B cell (primary cell): Measurements from ENCODE around the gene THSD4. TPM values are rescaled to one million over a fixed set of nuclear protein-coding genes. Genes with fewer than 3 reads are reported as not detected.

Experiments
- ATAC-seq: fragments of 200-7000 bp; cut with Tn5 transposase; one replicate; pipeline ENCODE4 v1.10.0; 2021; ENCODE audit warnings: low read depth, mild to moderate bottlenecking, moderate number of reproducible peaks, moderate library complexity
- CTCF ChIA-PET: fragments of 350-600 bp; sonication (Branson Sonifier 250); formaldehyde crosslinking; loops from one replicate; lab custom pipeline; 2021; ENCODE audit warnings: antibody characterized with exemption, inconsistent platforms; lab: Charles Lee
- POLR2A ChIA-PET: fragments of 350-600 bp; sonication (Branson Sonifier 250); formaldehyde crosslinking; loops from one replicate; lab custom pipeline; 2021; ENCODE audit warnings: antibody characterized with exemption; lab: Charles Lee
- DNase-seq: peaks from one replicate; pipeline ENCODE4 v3.0.0; 2013
- H2AFZ ChIP-seq: 2 replicates; pipeline ENCODE4 v1.6.1; 2012; ENCODE audit warnings: mild to moderate bottlenecking, low read depth, low read length; ENCODE audit not compliant: insufficient read depth, poor library complexity, severe bottlenecking
- H3K27ac ChIP-seq, 2 donors: 1 replicate in 1 of 2; 2 replicates in 1 of 2; pipeline ENCODE4 v1.5.1; 2012 to 2013; ENCODE audit warnings: low read length in 2 of 2, mild to moderate bottlenecking in 2 of 2, moderate library complexity in 1 of 2
- H3K27me3 ChIP-seq, 4 experiments: fragments of 200-600 bp in 1 of 4; sonication (generic) in 1 of 4; replicated peaks in 1 of 4; 1 replicate in 2 of 4; 2 replicates in 2 of 4; pipeline versions ENCODE4 v1.6.1 to v1.7.0; 2013 to 2016; ENCODE audit warnings: low read length in 3 of 4, mild to moderate bottlenecking in 2 of 4, mixed read lengths in 1 of 4, moderate library complexity in 1 of 4; ENCODE audit not compliant: insufficient read depth in 4 of 4, control insufficient read depth in 3 of 4; ENCODE audit errors: control extremely low read depth in 1 of 4
- H3K36me3 ChIP-seq, 2 experiments: replicated peaks in 1 of 2; 1 replicate in 1 of 2; 2 replicates in 1 of 2; pipeline versions ENCODE4 v1.6.1 to v1.7.1; 2013; ENCODE audit warnings: low read length in 1 of 2; ENCODE audit not compliant: insufficient read depth in 2 of 2, control insufficient read depth in 1 of 2; ENCODE audit errors: control extremely low read depth in 1 of 2, extremely low read depth in 1 of 2
- H3K4me1 ChIP-seq, 2 donors: fragments of 200-600 bp in 1 of 2; sonication (generic) in 1 of 2; 1 replicate in 1 of 2; 2 replicates in 1 of 2; pipeline versions ENCODE4 v1.5.1 to v1.6.1; 2013 to 2017; ENCODE audit warnings: low read length in 2 of 2; ENCODE audit not compliant: control insufficient read depth in 2 of 2, insufficient read depth in 2 of 2
- H3K4me2 ChIP-seq: replicated peaks from 2 replicates; pipeline ENCODE3; 2012; ENCODE audit warnings: mild to moderate bottlenecking, low read depth, low read length; ENCODE audit not compliant: poor library complexity, severe bottlenecking
- H3K4me3 ChIP-seq, 5 experiments: fragments of 200-600 bp in 1 of 5; sonication (generic) in 1 of 5; 1 replicate in 3 of 5; 2 replicates in 2 of 5; pipeline versions ENCODE4 v1.5.1 to v1.7.0; 2011 to 2016; ENCODE audit warnings: low read length in 4 of 5, mild to moderate bottlenecking in 4 of 5, low read depth in 2 of 5, control low read depth in 1 of 5, moderate library complexity in 1 of 5; ENCODE audit not compliant: insufficient read depth in 1 of 5; ENCODE audit errors: control extremely low read depth in 1 of 5, extremely low read depth in 1 of 5
- H3K79me2 ChIP-seq: fragments of 200-600 bp; sonication (generic); one replicate; pipeline ENCODE4 v1.6.0; 2016; ENCODE audit warnings: low read length; ENCODE audit not compliant: control insufficient read depth, insufficient read depth
- H3K9ac ChIP-seq: fragments of 200-600 bp; sonication (generic); 2 replicates; pipeline ENCODE4 v1.6.1; 2017; ENCODE audit warnings: mild to moderate bottlenecking, low read length, moderate library complexity
- H3K9me3 ChIP-seq, 3 donors: one replicate each; pipeline versions ENCODE4 v1.6.1 to v1.7.1; 2013; ENCODE audit warnings: low read length in 2 of 3; ENCODE audit not compliant: control insufficient read depth in 2 of 3, insufficient read depth in 1 of 3; ENCODE audit errors: control extremely low read depth in 1 of 3
- H4K20me1 ChIP-seq: 2 replicates; pipeline ENCODE4 v1.6.0; 2012; ENCODE audit warnings: mild to moderate bottlenecking, low read length; ENCODE audit not compliant: insufficient read depth, control insufficient read depth, poor library complexity, severe bottlenecking
- H3K27ac Mint-ChIP-seq: one replicate; pipeline ENCODE4 v1.8.0; 2021; ENCODE audit warnings: mixed read lengths
- H3K27me3 Mint-ChIP-seq: one replicate; pipeline ENCODE4 v1.8.0; 2021; ENCODE audit warnings: mixed read lengths
- H3K4me1 Mint-ChIP-seq: one replicate; pipeline ENCODE4 v1.8.0; 2021; ENCODE audit warnings: mixed read lengths
- H3K4me3 Mint-ChIP-seq: one replicate; pipeline ENCODE4 v1.8.0; 2021; ENCODE audit warnings: mixed read lengths
- H3K9me3 Mint-ChIP-seq: one replicate; pipeline ENCODE4 v1.8.0; 2022; ENCODE audit warnings: mixed read lengths; ENCODE audit not compliant: insufficient read depth
- CTCF ChIP-seq: fragments of 200-600 bp; IDR thresholded peaks from one replicate; pipeline ENCODE4 v1.8.0; 2022; ENCODE audit warnings: antibody characterized with exemption, mild to moderate bottlenecking
- EZH2 ChIP-seq: IDR thresholded peaks from 2 replicates; pipeline ENCODE4 v1.6.1; 2012; ENCODE audit warnings: borderline replicate concordance, low read depth, mild to moderate bottlenecking, moderate library complexity, low read length; ENCODE audit not compliant: insufficient read depth, poor library complexity, severe bottlenecking
- WGBS: methylation state at CpG from one replicate; pipeline ENCODE4 v1.1.5; 2013; ENCODE audit warnings: missing lambda C conversion rate; ENCODE audit not compliant: insufficient coverage; 5-methylcytosine and 5-hydroxymethylcytosine counted together
- intact Hi-C: fragments of 100-400 bp; cut with micrococcal nuclease; formaldehyde crosslinking; loops from one replicate; pipeline ENCODE4 v1.10.0; 2022
- polyA plus RNA-seq: library from polyadenylated mRNA; depleted of rRNA; stranded (reverse); fragments of >200 nt; gene quantifications from 2 replicates; pipeline ENCODE4 v1.2.3, GENCODE V29; 2012
- total RNA-seq, 2 donors: library from RNA; stranded (reverse); fragments of 120-200 nt in 1 of 2; gene quantifications; 1 replicate in 1 of 2; 2 replicates in 1 of 2; pipeline versions ENCODE4 v1.2.3 to v1.2.4, GENCODE V29; 2013 to 2022

The THSD4 gene
- total and polyA plus RNA-seq, 2 donors (not counting 1 experiment from before 2014, with no cell fraction given): not detected

DNA sequence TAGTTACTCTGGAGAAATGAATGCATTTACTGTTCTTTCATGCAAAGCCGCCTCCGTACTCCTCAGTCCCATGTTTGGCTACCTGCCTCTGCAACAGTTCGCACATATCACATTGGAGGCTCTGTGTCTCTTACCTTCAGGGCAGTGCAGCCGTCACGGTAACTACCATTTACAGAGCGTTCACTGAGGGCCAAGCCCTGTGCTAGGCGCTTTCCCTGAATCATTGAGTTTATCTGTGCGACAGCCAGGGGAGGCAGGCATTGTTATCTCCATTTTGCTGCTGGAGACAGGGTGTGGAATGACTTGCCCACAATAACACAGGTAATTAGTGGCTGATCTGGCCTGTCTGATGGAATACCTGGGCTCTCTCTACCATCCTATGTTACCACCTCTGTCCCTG lies 115.0 kb downstream of the THSD4 start:
- H3K27me3 Mint-ChIP-seq: peaks cover 19% of the 10 kb centered on the region
- no peak overlapping the region for H3K27ac Mint-ChIP-seq
- Histone ChIP-seq H3K4me3 (no peak overlapping the region), H2AFZ (no peak overlapping the region), H3K27me3 (no peaks in the 10 kb centered on the region), H3K4me1 (no peaks in the 10 kb centered on the region), H3K79me2 (no peaks in the 10 kb centered on the region), H3K4me2 (no peak overlapping the region), H3K27ac (no peak overlapping the region), H4K20me1 (no peaks in the 10 kb centered on the region), H3K36me3 (no peaks in the 10 kb centered on the region), H3K9ac (no peak overlapping the region), H3K9me3 (no peaks in the 10 kb centered on the region)
- CTCF ChIA-PET: no interaction called here
- no peak for ATAC-seq
- no peaks in the 10 kb centered on the region for H3K4me1 Mint-ChIP-seq
- POLR2A ChIA-PET: no interaction called here
- intact Hi-C loops: no loop called here
- DNase-seq: no peak
- H3K9me3 Mint-ChIP-seq: no peaks in the 10 kb centered on the region
- TF ChIP-seq CTCF (no peak), EZH2 (no peak)
- WGBS: 98% methylated on average over 8 of the region's 8 CpGs
- no peak overlapping the region for H3K4me3 Mint-ChIP-seq

DNA sequence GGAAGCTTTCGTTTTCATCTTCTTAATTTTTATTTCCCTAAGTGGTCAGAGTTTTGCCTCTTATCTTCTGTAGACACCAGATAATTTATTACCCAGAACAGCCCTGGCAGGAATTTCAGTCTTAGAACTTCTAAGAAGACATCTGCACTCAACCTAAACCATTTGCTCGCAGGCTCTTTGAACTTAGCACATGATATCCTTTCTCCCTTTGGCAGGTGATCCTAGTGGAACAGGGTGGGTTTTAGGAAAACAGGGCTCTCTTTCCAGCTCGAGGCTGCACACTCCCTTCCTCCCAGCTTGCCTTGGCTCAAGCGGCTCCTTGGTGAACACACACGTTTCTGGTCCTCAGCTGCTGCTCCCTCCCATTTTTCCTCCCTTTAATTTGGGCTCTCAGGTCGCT lies 116.5 kb downstream of the THSD4 start:
- H3K9me3 Mint-ChIP-seq: no peaks in the 10 kb centered on the region
- no peak overlapping the region for H3K27ac Mint-ChIP-seq
- no peak for TF ChIP-seq EZH2
- TF ChIP-seq CTCF: no peak
- CTCF ChIA-PET: interaction anchor here (1.3 kb wide), 1 partner anchor 12 kb away, joined by 3 read pairs; no protein-coding TSS in a partner anchor
- H3K36me3 ChIP-seq: no peaks in the 10 kb centered on the region
- H3K4me3 ChIP-seq: no peak overlapping the region
- intact Hi-C loops: no loop called here
- no peak overlapping the region for H3K4me3 Mint-ChIP-seq
- no peaks in the 10 kb centered on the region for H3K4me1 Mint-ChIP-seq
- H3K27ac ChIP-seq: no peak overlapping the region
- H3K27me3 ChIP-seq: no peaks in the 10 kb centered on the region
- H2AFZ ChIP-seq: no peak overlapping the region
- no peak overlapping the region for H3K9ac ChIP-seq
- no peaks in the 10 kb centered on the region for H3K9me3 ChIP-seq
- WGBS: 54% methylated on average over 5 of the region's 6 CpGs
- POLR2A ChIA-PET: no interaction called here
- ATAC-seq: no peak
- no peaks in the 10 kb centered on the region for H4K20me1 ChIP-seq
- no peaks in the 10 kb centered on the region for H3K4me1 ChIP-seq
- H3K4me2 ChIP-seq: no peak overlapping the region
- no peaks in the 10 kb centered on the region for H3K79me2 ChIP-seq
- DNase-seq: no peak
- H3K27me3 Mint-ChIP-seq: peaks cover 19% of the 10 kb centered on the region
